ENCODE data around the gene SCARB1.

Gene SCARB1

DNA sequence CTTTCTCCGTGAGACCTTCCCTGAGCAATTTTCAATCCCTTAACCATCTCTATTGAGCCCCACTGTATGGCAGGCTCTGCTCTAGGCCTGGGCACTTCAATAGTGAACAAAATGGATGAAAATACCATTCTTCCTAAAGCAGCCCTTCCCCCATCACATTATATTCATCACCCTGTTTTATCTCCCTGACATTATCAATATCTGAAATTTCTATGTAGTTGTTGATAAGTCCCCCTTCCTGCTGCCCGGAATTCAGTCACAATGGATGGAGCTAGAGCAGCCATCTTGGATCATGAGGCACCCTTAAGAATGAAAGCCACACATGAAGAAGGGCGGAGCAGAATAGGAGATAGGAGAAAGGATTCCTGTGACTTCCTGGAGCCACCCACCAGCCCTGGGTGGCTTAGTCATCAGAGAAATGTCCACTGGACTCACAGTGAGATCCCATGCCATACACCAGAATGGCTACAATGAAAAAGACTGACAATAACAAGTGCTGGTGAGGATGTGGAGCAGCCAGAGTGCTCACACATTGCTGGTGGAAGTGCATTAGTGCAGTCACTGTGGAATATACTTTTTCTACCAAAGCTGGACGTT lies 33.9 kb downstream of the SCARB1 start:
- Mint-ChIP-seq H3K27me3 (ENCODE audit: low read depth, poor library complexity) (peaks cover 8% of the 10 kb centered on the region), H3K27ac (peak overlapping the region; percentile 57), H3K36me3 (ENCODE audit: low read depth) (no peaks in the 10 kb centered on the region), H3K4me1 (peaks cover 72% of the 10 kb centered on the region), H3K9me3 (peaks cover 4% of the 10 kb centered on the region), H3K4me3 (no peak overlapping the region)
- TF ChIP-seq, protein P1, sequence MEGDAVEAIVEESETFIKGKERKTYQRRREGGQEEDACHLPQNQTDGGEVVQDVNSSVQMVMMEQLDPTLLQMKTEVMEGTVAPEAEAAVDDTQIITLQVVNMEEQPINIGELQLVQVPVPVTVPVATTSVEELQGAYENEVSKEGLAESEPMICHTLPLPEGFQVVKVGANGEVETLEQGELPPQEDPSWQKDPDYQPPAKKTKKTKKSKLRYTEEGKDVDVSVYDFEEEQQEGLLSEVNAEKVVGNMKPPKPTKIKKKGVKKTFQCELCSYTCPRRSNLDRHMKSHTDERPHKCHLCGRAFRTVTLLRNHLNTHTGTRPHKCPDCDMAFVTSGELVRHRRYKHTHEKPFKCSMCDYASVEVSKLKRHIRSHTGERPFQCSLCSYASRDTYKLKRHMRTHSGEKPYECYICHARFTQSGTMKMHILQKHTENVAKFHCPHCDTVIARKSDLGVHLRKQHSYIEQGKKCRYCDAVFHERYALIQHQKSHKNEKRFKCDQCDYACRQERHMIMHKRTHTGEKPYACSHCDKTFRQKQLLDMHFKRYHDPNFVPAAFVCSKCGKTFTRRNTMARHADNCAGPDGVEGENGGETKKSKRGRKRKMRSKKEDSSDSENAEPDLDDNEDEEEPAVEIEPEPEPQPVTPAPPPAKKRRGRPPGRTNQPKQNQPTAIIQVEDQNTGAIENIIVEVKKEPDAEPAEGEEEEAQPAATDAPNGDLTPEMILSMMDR (IDR thresholded peaks at IDR 0.05) = no peak
- no peak for DNase-seq

DNA sequence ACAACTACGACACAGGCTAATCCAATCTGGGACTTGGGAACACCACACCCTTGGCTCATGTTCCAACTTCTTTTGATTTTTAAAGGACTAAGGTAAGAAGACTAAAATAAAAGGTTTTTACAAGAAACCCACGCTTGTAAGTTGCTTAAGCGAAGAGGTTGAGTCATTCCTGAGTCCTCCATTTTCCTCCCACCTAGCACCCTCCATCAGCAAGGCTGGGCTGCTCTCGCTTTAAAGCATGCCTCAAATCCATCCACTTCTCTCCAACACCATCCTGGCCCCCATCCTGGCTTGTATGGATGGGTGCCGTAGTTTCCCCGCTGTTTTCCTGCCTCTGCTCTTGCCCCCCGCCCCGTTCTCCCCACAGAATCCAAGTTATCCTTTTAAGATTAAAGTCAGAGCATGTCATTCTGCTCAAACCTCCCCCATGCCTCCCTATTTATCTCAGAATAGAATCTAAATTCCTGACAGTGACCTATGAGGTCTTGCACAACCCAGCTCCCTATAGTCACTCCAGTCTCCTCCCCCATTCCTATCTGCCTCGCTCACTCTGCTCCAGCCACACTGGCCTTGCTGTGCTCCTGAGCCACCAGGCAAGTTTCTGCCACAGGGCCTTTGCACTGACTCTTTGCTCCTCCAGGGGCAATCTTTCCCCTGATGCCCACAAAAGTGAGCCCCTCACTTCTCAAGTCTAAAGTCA lies 34.5 kb downstream of the SCARB1 start:
- Mint-ChIP-seq H3K4me1 (peaks cover 72% of the 10 kb centered on the region), H3K36me3 (ENCODE audit: low read depth) (no peaks in the 10 kb centered on the region)
- no peak for DNase-seq

DNA sequence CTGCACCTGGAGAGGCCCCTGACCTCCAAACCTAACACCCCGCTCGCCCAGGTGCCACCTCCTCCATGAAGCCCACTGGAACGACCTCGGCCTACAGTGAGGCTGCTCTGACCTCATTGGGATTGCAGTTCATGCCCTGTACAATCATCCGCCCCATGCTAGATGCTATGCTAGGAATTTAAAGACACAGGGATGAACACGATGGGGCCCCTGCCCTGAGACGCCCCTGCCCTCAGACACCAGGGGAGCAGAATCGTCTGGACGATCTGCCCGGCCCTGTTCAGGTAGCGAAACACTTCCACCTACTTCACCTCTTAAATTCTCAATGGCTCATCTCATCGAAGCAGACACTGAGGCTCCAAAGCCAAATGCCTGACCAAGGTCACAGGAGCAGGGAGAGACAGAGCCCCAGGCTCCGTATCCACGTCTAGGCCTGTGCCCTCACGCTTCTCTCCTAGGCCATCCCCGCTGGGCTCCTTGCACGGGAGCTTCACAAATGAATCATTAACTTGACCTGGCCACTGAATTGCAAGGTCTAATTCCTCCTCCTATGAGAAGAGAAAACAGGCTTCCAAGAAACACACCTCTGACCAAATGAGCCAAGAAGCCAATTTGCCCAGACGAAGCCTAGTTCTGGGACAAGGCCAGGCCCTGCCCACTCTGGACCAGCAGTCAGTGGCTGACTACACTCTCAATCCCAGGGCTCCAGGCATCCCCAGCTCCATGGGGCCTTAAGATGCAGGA lies 35.2 kb downstream of the SCARB1 start:
- H3K4me1 Mint-ChIP-seq = peaks cover 66% of the 10 kb centered on the region
- H3K27me3 Mint-ChIP-seq (ENCODE audit: low read depth, poor library complexity) = peaks cover 8% of the 10 kb centered on the region

More for the DNA sequence above, 34.5 kb downstream of the SCARB1 start:
- Mint-ChIP-seq H3K27ac (peak overlapping the region; percentile 73), H3K4me3 (no peak overlapping the region), H3K9me3 (peaks cover 4% of the 10 kb centered on the region), H3K27me3 (ENCODE audit: low read depth, poor library complexity) (peaks cover 8% of the 10 kb centered on the region)
- TF ChIP-seq, protein P1 (IDR thresholded peaks at IDR 0.05) = no peak

DNA sequence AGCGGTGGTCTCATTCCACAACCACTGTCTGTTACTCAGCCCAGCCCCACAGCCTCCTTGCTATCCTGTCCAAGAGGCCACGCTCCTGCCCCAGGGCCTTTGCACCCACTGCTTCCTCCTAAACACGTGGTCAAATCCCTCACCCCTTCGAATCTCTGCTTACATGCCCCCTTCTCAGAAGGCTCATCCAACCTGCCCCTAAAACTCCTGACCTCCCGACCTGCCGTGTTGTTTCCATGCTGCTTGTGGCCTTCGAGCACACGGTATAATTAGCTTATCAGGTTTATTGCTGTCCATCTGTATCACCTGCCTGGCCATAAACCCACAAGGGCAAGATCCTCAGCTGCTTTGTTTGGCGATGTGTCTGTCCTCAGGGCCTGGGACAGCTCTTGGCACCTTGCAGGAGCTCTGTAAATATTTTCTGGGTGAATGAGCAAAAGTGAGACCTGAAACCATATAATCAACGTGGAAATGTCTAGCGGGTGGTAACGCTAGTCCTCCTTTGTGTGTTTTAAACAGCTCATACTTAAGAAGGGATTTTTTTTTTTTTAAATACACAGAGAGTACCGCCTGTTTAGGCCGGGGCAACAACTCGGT lies 36.0 kb downstream of the SCARB1 start:
- TF ChIP-seq, protein P1 (IDR thresholded peaks at IDR 0.05) = no peak
- Mint-ChIP-seq H3K9me3 (peaks cover under 1% of the 10 kb centered on the region), H3K36me3 (ENCODE audit: low read depth) (no peaks in the 10 kb centered on the region), H3K27ac (peak overlapping the region; percentile 8), H3K4me1 (peaks cover 58% of the 10 kb centered on the region), H3K27me3 (ENCODE audit: low read depth, poor library complexity) (peaks cover 8% of the 10 kb centered on the region), H3K4me3 (no peak overlapping the region)
- DNase-seq = no peak

More for the DNA sequence above, 35.2 kb downstream of the SCARB1 start:
- DNase-seq = no peak
- Mint-ChIP-seq H3K4me3 (no peak overlapping the region), H3K9me3 (peaks cover 4% of the 10 kb centered on the region), H3K36me3 (ENCODE audit: low read depth) (no peaks in the 10 kb centered on the region), H3K27ac (peak overlapping the region; percentile 73)
- TF ChIP-seq, protein P1 (IDR thresholded peaks at IDR 0.05) = no peak

DNA sequence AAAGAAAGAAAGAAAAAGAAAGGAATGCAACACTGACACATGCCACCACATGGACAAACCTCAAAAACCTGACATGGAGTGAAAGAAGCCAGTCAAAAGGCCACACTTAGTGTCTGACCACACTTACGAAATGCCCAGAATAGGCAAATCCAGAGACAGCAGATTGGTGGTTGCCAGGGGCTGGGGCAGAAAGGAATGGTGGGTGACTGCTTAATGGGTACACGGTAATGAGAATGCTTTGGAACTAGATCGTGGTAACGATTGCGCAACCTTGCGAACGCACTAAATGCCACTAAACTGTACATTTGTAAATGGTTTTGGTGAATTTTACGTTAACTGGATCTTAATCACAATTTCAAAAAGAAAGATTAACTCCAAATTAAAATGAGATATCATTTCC lies 39.5 kb downstream of the SCARB1 start:
- H3K27me3 Mint-ChIP-seq (ENCODE audit: low read depth, poor library complexity) = peaks cover 4% of the 10 kb centered on the region
- H3K27ac Mint-ChIP-seq = no peak overlapping the region
- DNase-seq = no peak

More for the DNA sequence above, 39.5 kb downstream of the SCARB1 start:
- Mint-ChIP-seq H3K36me3 (ENCODE audit: low read depth) (no peaks in the 10 kb centered on the region), H3K9me3 (no peaks in the 10 kb centered on the region), H3K4me1 (peaks cover 44% of the 10 kb centered on the region), H3K4me3 (no peak overlapping the region)
- TF ChIP-seq, protein P1 (IDR thresholded peaks at IDR 0.05) = no peak
